Nephron progenitor cell (in vitro differentiated cells): ENCODE measurements around the gene CDHR1.
A peak's percentile ranks its signal among the peaks of the same experiment; 100 is the strongest.

Source experiments
- DNase-seq: peaks from one replicate; pipeline ENCODE4 v3.0.0; 2021
- H3K27ac Mint-ChIP-seq: 2 replicates; pipeline ENCODE4 v1.8.0; 2021; ENCODE audit warnings: mild to moderate bottlenecking, moderate library complexity, mixed read lengths
- H3K27me3 Mint-ChIP-seq: 2 replicates; pipeline ENCODE4 v1.8.0; 2021; ENCODE audit warnings: mild to moderate bottlenecking, low read depth, mixed read lengths; ENCODE audit not compliant: poor library complexity
- H3K36me3 Mint-ChIP-seq: 2 replicates; pipeline ENCODE4 v1.8.0; 2021; ENCODE audit warnings: low read depth, mixed read lengths
- H3K4me1 Mint-ChIP-seq: 2 replicates; pipeline ENCODE4 v1.8.0; 2021; ENCODE audit warnings: mixed read lengths
- H3K4me3 Mint-ChIP-seq: 2 replicates; pipeline ENCODE4 v1.8.0; 2021; ENCODE audit warnings: mild to moderate bottlenecking, moderate library complexity, mixed read lengths
- H3K9me3 Mint-ChIP-seq: 2 replicates; pipeline ENCODE4 v1.8.0; 2021; ENCODE audit warnings: mild to moderate bottlenecking, moderate library complexity, mixed read lengths
- CTCF ChIP-seq: fragments of 200-600 bp; sonication (generic); IDR thresholded peaks from 2 replicates; pipeline ENCODE4 v1.5.0; 2021; ENCODE audit warnings: antibody characterized with exemption

The CDHR1 gene

DNA sequence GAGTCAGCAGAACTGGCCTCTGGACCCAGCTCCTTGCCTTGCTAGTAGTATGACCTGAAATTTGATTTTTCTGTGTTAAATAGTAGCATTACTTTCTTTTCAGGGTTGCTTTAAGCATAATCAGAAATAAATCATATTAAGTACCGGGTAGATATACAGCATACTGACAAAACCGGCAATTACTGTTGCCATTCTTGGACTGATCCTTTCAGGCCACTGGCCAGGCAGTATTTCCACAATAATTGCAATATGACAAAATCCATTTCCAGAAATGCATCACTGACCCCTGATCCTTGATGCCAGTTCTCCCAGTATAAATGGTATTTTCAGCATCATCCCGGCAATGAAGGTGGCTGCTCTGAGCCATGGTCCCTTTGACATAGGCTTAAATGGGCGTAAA is 40.1 kb downstream of the CDHR1 start:
- Mint-ChIP-seq H3K27ac (no peak overlapping the region), H3K36me3 (no peaks in the 10 kb centered on the region), H3K4me3 (no peak overlapping the region), H3K4me1 (no peaks in the 10 kb centered on the region), H3K27me3 (peaks cover 44% of the 10 kb centered on the region), H3K9me3 (no peaks in the 10 kb centered on the region)
- no peak for TF ChIP-seq CTCF
- DNase-seq, result no peak

- Mint-ChIP-seq H3K9me3 (no peaks in the 10 kb centered on the region), H3K36me3 (no peaks in the 10 kb centered on the region), H3K27me3 (peaks cover 43% of the 10 kb centered on the region), H3K4me1 (no peaks in the 10 kb centered on the region), H3K4me3 (no peak overlapping the region), H3K27ac (no peak overlapping the region)
- no peak for DNase-seq
- TF ChIP-seq CTCF, result no peak
These were observed 40.8 kb downstream of the CDHR1 start for GRCh38 chr10:84235096-84235495.

GRCh38 chr10:84236807-84237198 is 42.5 kb downstream of the CDHR1 start:
- Mint-ChIP-seq H3K27ac (no peak overlapping the region), H3K36me3 (no peaks in the 10 kb centered on the region), H3K9me3 (no peaks in the 10 kb centered on the region), H3K4me1 (no peaks in the 10 kb centered on the region), H3K27me3 (peaks cover 40% of the 10 kb centered on the region), H3K4me3 (no peak overlapping the region)
- no peak for DNase-seq
- no peak for TF ChIP-seq CTCF

DNA sequence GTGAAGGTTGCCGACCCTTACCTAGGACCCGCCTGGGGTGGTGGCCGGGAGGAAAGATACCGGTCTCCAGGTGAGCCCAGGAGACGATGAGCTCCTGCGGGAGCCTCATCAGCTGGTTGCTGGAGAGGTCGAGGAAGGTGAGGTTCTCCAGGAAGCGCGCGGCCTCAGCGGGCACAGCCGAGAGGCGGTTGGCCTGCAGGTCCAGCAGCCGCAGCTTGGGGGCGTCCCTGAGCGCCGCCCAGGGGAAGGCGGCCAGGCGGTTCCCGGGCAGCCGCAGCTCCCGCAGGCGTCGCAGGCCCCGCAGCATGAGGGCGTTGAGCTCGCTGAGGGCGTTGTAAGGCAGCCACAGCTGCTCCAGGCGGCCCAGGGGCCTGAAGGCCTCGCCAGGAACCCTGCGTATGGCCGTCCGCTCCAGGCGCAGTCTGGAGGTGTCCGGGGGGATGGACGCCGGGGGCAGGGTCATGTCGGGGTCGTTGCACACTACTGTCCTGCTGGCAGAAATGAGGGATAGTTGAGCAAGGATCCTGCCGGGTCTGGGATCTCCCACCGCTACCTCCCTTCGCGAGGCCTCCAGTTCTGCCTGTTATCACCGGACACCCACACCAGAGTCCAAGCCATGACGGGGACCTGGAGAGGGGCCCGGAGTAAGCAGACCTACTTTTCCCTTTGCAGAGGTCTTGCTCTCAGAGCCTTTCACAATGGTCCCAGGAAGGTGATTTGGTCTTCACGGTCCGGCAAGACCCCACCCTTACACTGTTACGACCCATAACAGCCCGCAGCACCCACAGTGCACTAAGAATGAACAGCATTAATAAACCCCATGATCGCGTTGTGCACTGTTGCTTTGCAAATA is 43.1 kb downstream of the CDHR1 start:
- Mint-ChIP-seq H3K27ac (no peak overlapping the region), H3K36me3 (no peaks in the 10 kb centered on the region), H3K27me3 (peaks cover 40% of the 10 kb centered on the region), H3K4me1 (no peaks in the 10 kb centered on the region), H3K4me3 (no peak overlapping the region), H3K9me3 (no peaks in the 10 kb centered on the region)
- peak; percentile 46 for TF ChIP-seq CTCF
- DNase-seq, result peak; percentile 50

GRCh38 chr10:84238909-84239308 is 44.6 kb downstream of the CDHR1 start:
- DNase-seq, result no peak
- peaks cover 39% of the 10 kb centered on the region for H3K27me3 Mint-ChIP-seq
- TF ChIP-seq CTCF, result no peak
- no peak overlapping the region for H3K27ac Mint-ChIP-seq
- H3K36me3 Mint-ChIP-seq, result no peaks in the 10 kb centered on the region
- H3K4me3 Mint-ChIP-seq, result no peak overlapping the region
- H3K9me3 Mint-ChIP-seq, result no peaks in the 10 kb centered on the region
- H3K4me1 Mint-ChIP-seq, result no peaks in the 10 kb centered on the region
